ENCODE data around the gene CSH1.
"Not testable (repeated sequence)": the region's sequence is repeated elsewhere in the genome, so short reads cannot be mapped to it uniquely, and the experiment has no call there.

- TF ChIP-seq CTCF (IDR thresholded peaks at IDR 0.05; ENCODE audit: insufficient read depth, low read depth, low read length); EZH2 (IDR thresholded peaks at IDR 0.05; ENCODE audit: insufficient read depth, low read length): not testable (repeated sequence)
Observed at GRCh38 chr17:63904796-63905195, 8.4 kb upstream of the CSH1 start.

Data from astrocyte (in vitro differentiated cells and primary cell).